ENCODE data around the gene MTM1. TPM values are rescaled to one million over a fixed set of nuclear protein-coding genes. Genes with fewer than 3 reads are reported as not detected.

MTM1 gene
- total RNA-seq, 4 donors from 2014 or later = 12.7 to 73.2 (median 44.7) TPM

DNA sequence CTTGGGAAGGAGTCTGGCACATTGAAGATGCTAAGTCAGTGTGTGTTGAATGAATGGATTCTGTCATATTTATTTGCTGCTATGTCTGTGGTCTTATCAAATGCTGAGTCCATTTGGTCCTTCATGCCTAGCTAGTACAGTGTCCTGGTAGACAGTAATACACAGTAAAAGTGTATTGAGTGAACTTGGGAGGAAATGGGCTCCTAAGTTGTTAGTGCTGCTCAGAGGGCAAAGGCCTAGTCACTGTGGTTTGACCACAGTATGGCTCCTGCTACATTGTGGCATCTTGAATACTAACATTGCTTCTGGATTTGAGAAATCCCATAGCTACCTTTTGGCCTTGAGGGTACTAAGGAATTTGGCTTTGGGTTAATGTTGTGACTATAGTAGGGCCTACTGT is 33.9 kb downstream of the MTM1 start:
- H3K27me3 ChIP-seq = no peaks in the 10 kb centered on the region
- H3K4me1 ChIP-seq = no peaks in the 10 kb centered on the region
- no peak overlapping the region for H3K4me3 ChIP-seq
- no peaks in the 10 kb centered on the region for H3K9me3 ChIP-seq
- no peak for DNase-seq
- intact Hi-C loops (cut with DNase I; ENCODE audit: low total_unique reads) = no loop called here
- in situ Hi-C loops (cut with MboI; ENCODE audit: low pct_ligation_motif_present in 1 of 4, low pct_unique_long_range_greater_than_20kb in 1 of 4, low sequenced_read_pairs in 3 of 4) = no loop called here
- no peak for TF ChIP-seq POLR2A (IDR thresholded peaks at IDR 0.05)
- TF ChIP-seq, protein P1, sequence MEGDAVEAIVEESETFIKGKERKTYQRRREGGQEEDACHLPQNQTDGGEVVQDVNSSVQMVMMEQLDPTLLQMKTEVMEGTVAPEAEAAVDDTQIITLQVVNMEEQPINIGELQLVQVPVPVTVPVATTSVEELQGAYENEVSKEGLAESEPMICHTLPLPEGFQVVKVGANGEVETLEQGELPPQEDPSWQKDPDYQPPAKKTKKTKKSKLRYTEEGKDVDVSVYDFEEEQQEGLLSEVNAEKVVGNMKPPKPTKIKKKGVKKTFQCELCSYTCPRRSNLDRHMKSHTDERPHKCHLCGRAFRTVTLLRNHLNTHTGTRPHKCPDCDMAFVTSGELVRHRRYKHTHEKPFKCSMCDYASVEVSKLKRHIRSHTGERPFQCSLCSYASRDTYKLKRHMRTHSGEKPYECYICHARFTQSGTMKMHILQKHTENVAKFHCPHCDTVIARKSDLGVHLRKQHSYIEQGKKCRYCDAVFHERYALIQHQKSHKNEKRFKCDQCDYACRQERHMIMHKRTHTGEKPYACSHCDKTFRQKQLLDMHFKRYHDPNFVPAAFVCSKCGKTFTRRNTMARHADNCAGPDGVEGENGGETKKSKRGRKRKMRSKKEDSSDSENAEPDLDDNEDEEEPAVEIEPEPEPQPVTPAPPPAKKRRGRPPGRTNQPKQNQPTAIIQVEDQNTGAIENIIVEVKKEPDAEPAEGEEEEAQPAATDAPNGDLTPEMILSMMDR (IDR thresholded peaks at IDR 0.05) = no peak
- no peak for TF ChIP-seq POLR2AphosphoS5 (IDR thresholded peaks at IDR 0.05)
- TF ChIP-seq EP300 (IDR thresholded peaks at IDR 0.05; ENCODE audit: low read depth) = no peak
- no peak overlapping the region for H3K27ac ChIP-seq
- H3K36me3 ChIP-seq = no peaks in the 10 kb centered on the region

DNA sequence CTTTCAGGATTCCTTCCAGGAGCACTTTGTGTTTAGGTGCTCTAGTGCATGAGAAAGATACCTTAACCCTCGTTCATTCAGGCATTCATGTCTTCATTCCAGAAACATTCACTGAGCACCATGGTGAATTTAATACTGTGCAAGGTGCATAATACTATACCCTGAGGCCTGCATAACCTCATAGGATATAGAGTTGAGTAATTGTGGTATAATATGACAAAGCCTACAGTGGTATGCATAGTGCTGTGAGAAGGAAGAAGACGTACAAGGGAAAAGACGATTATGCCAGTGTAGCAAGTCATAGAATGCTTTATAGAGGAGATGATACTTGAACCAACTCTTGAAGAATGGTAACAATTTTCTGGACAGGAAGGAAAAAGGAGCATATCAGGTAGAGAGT is 34.3 kb downstream of the MTM1 start:
- no peaks in the 10 kb centered on the region for H3K9me3 ChIP-seq
- DNase-seq = no peak
- no peaks in the 10 kb centered on the region for H3K27me3 ChIP-seq
- in situ Hi-C loops (cut with MboI; ENCODE audit: low pct_ligation_motif_present in 1 of 4, low pct_unique_long_range_greater_than_20kb in 1 of 4, low sequenced_read_pairs in 3 of 4) (no loop called here), intact Hi-C loops (cut with DNase I; ENCODE audit: low total_unique reads) (no loop called here)
- TF ChIP-seq, protein P1 (IDR thresholded peaks at IDR 0.05) = no peak
- TF ChIP-seq POLR2A (IDR thresholded peaks at IDR 0.05) = no peak
- no peak for TF ChIP-seq EP300 (IDR thresholded peaks at IDR 0.05; ENCODE audit: low read depth)
- TF ChIP-seq POLR2AphosphoS5 (IDR thresholded peaks at IDR 0.05) = no peak
- H3K4me3 ChIP-seq = no peak overlapping the region
- no peaks in the 10 kb centered on the region for H3K4me1 ChIP-seq
- H3K27ac ChIP-seq = no peak overlapping the region
- no peaks in the 10 kb centered on the region for H3K36me3 ChIP-seq
- WGBS, 2 donors (ENCODE audit: low coverage in 1 of 2) = 83% methylated on average over 1 to 3 of the region's 3 CpGs

DNA sequence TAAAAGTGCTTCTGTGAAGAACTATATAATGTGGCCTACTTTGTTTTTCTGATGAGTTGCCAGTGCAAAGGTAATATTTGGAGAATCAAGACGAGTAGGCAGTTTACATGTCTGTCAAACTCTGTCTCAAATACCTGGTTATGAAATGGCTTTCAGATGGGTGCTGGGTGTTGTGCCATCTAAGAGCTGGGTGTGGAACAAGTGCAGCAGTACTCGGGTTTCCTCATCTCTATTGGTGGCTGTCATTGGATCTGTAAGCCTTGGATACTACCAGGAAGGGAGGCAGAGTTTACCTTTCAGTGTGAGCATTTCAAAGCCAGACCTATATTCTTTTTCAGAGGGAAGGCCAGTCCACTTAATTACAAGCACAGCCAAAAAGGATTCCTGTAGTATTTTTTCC is 37.2 kb downstream of the MTM1 start:
- Histone ChIP-seq H3K36me3 (no peaks in the 10 kb centered on the region), H3K4me1 (no peaks in the 10 kb centered on the region), H3K27ac (no peak overlapping the region), H3K4me3 (no peak overlapping the region), H3K27me3 (no peaks in the 10 kb centered on the region), H3K9me3 (no peaks in the 10 kb centered on the region)
- DNase-seq = no peak
- WGBS, 2 donors (ENCODE audit: low coverage in 1 of 2) = 42% methylated on average over 2 of the region's 2 CpGs; no CpG with 5 or more reads in 1 of the 2 donors
- in situ Hi-C loops (cut with MboI; ENCODE audit: low pct_ligation_motif_present in 1 of 4, low pct_unique_long_range_greater_than_20kb in 1 of 4, low sequenced_read_pairs in 3 of 4) = no loop called here
- TF ChIP-seq POLR2A (IDR thresholded peaks at IDR 0.05) = no peak
- no peak for TF ChIP-seq EP300 (IDR thresholded peaks at IDR 0.05; ENCODE audit: low read depth)
- TF ChIP-seq, protein P1 (IDR thresholded peaks at IDR 0.05) = no peak
- no peak for TF ChIP-seq POLR2AphosphoS5 (IDR thresholded peaks at IDR 0.05)
- intact Hi-C loops (cut with DNase I; ENCODE audit: low total_unique reads) = no loop called here

DNA sequence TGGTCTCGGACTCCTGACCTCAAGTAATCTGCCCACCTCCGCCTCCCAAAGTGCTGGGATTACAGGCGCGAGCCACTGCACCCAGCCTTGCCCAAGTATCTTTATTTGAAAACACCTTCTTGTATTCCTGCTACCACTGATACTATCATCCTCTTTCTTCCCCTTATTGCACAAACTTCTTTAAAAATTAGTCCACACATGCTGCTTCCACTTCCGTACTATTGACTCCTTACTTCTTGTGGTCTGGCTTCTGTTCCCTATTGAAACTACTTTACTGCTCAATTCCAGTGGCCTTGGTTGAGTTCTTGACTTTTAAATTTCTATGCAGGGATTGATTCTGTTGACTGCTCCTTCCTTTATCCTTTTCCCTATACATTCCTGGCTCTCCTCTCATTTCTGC is 38.8 kb downstream of the MTM1 start:
- Histone ChIP-seq H3K9me3 (no peaks in the 10 kb centered on the region), H3K4me1 (no peaks in the 10 kb centered on the region), H3K27me3 (no peaks in the 10 kb centered on the region), H3K36me3 (no peaks in the 10 kb centered on the region), H3K27ac (no peak overlapping the region), H3K4me3 (no peak overlapping the region)
- no peak for TF ChIP-seq POLR2A (IDR thresholded peaks at IDR 0.05)
- TF ChIP-seq POLR2AphosphoS5 (IDR thresholded peaks at IDR 0.05) = no peak
- TF ChIP-seq, protein P1 (IDR thresholded peaks at IDR 0.05) = no peak
- no peak for TF ChIP-seq EP300 (IDR thresholded peaks at IDR 0.05; ENCODE audit: low read depth)
- intact Hi-C loops (cut with DNase I; ENCODE audit: low total_unique reads) = no loop called here
- WGBS, 2 donors (ENCODE audit: low coverage in 1 of 2) = 91 to 100% methylated on average over 1 to 5 of the region's 5 CpGs
- in situ Hi-C loops (cut with MboI; ENCODE audit: low pct_ligation_motif_present in 1 of 4, low pct_unique_long_range_greater_than_20kb in 1 of 4, low sequenced_read_pairs in 3 of 4) = no loop called here
- DNase-seq = no peak
